Tibial nerve (tissue), 4 donors: ENCODE data around the gene SLC4A1AP. TPM values are rescaled to one million over a fixed set of nuclear protein-coding genes. Genes with fewer than 3 reads are reported as not detected.

Experiments
- DNase-seq, 2 donors: peaks; one replicate each; pipeline ENCODE4 v3.0.0-alpha.2; 2019; ENCODE audit warnings: low spot score in 2 of 2
- H3K27ac ChIP-seq, 4 donors: fragments of 200-600 bp; sonication (generic) in 3 of 4; one replicate each; pipeline ENCODE4 v1.5.1; 2017 to 2019; ENCODE audit warnings: mild to moderate bottlenecking in 1 of 4
- H3K27me3 ChIP-seq, 2 donors: fragments of 200-600 bp; sonication (generic) in 1 of 2; one replicate each; pipeline versions ENCODE4 v1.5.1 to v1.6.0; 2017 to 2019
- H3K36me3 ChIP-seq, 3 donors: fragments of 200-600 bp; sonication (generic); one replicate each; pipeline ENCODE4 v1.5.1; 2018 to 2019
- H3K4me1 ChIP-seq, 4 donors: fragments of 200-600 bp; sonication (generic) in 3 of 4; one replicate each; pipeline ENCODE4 v1.5.1; 2017 to 2019
- H3K4me3 ChIP-seq, 4 donors: fragments of 200-600 bp; sonication (generic) in 3 of 4; one replicate each; pipeline ENCODE4 v1.5.1; 2017 to 2019; ENCODE audit warnings: mild to moderate bottlenecking in 1 of 4, moderate library complexity in 1 of 4
- H3K9me3 ChIP-seq, 4 donors: fragments of 200-600 bp; sonication (generic) in 3 of 4; one replicate each; pipeline ENCODE4 v1.5.1; 2017 to 2019
- EP300 ChIP-seq, 2 donors: sonication (generic); formaldehyde crosslinking; IDR thresholded peaks; one replicate each; pipeline ENCODE4 v1.6.1; 2017; ENCODE audit warnings: antibody characterized with exemption in 2 of 2, mild to moderate bottlenecking in 1 of 2
- POLR2A ChIP-seq, 2 donors: fragments of 450-650 bp; IDR thresholded peaks; one replicate each; pipeline ENCODE4 v1.6.1; 2017; ENCODE audit warnings: antibody characterized with exemption in 2 of 2, mild to moderate bottlenecking in 2 of 2, moderate library complexity in 2 of 2
- whole genome bisulfite sequencing, 2 donors: methylation state at CpG; one replicate each; pipeline ENCODE4 v1.1.5; 2018; 5-methylcytosine and 5-hydroxymethylcytosine counted together
- total RNA-seq, 4 donors: library from RNA; depleted of rRNA; stranded (reverse); fragments of >200 nt; gene quantifications; one replicate each; pipeline ENCODE4 v1.1.0, GENCODE V29; 2016
- TF ChIP-seq, protein P1 (sequence below), 5 experiments: fragments of 200-600 bp in 3 of 5; fragments of 450-650 bp in 2 of 5; sonication (generic) in 3 of 5; IDR thresholded peaks; one replicate each; pipeline ENCODE4 v1.5.1; 2016 to 2019; ENCODE audit warnings: antibody characterized with exemption in 5 of 5, mild to moderate bottlenecking in 3 of 5, moderate library complexity in 2 of 5

SLC4A1AP gene
- total RNA-seq, 4 donors from 2014 or later = 22.9 to 31.2 (median 28.6) TPM

DNA sequence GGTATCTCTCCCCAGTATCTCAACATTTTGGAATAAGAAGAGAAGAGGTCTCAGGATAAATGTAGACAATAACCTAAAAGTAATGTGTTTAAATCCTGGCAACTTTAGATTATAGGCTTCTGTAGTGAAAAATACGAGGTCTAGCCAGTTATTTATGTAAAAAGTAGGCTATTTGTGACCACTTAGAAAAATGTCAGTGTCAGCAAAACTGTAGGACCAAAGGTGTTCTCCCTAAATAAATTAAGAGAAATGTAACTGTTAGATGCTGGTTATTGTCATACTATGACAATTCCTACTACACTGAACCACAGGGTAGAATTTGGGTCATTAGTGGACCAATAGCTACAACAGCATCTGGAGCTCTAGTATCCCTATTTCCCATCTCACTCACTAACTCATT, 2.3 kb upstream of the SLC4A1AP start:
- no peak overlapping the region for H3K4me3 ChIP-seq
- H3K36me3 ChIP-seq = peaks cover 0 to 56% (median 15%) of the 10 kb centered on the region in 3 donors
- no peak overlapping the region for H3K27ac ChIP-seq
- peaks cover 0 to 49% (median 23%) of the 10 kb centered on the region in 4 donors for H3K4me1 ChIP-seq
- 93 to 95% methylated on average over 1 of the region's 1 CpG for WGBS, 2 donors
- no peaks in the 10 kb centered on the region for H3K27me3 ChIP-seq
- H3K9me3 ChIP-seq = no peaks in the 10 kb centered on the region
- no peak for DNase-seq
- no peak for TF ChIP-seq POLR2A (IDR thresholded peaks at IDR 0.05)
- no peak for TF ChIP-seq EP300 (IDR thresholded peaks at IDR 0.05)
- TF ChIP-seq, protein P1, sequence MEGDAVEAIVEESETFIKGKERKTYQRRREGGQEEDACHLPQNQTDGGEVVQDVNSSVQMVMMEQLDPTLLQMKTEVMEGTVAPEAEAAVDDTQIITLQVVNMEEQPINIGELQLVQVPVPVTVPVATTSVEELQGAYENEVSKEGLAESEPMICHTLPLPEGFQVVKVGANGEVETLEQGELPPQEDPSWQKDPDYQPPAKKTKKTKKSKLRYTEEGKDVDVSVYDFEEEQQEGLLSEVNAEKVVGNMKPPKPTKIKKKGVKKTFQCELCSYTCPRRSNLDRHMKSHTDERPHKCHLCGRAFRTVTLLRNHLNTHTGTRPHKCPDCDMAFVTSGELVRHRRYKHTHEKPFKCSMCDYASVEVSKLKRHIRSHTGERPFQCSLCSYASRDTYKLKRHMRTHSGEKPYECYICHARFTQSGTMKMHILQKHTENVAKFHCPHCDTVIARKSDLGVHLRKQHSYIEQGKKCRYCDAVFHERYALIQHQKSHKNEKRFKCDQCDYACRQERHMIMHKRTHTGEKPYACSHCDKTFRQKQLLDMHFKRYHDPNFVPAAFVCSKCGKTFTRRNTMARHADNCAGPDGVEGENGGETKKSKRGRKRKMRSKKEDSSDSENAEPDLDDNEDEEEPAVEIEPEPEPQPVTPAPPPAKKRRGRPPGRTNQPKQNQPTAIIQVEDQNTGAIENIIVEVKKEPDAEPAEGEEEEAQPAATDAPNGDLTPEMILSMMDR (IDR thresholded peaks at IDR 0.05) = no peak

DNA sequence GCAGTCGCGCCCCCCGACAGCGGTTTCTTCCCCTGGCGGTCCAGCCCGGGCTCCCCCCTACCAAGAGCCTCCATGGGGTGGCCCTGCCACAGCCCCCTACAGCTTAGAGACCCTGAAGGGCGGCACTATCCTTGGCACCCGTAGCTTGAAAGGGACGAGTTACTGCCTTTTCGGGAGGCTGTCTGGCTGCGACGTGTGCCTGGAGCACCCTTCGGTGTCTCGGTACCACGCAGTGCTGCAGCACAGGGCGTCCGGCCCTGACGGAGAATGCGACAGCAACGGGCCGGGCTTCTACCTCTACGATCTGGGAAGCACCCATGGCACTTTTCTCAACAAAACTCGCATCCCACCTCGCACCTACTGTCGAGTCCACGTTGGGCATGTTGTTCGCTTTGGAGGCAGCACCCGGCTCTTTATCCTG, 475 bp downstream of the SLC4A1AP start:
- peaks cover 0 to 53% (median 17%) of the 10 kb centered on the region in 3 donors for H3K36me3 ChIP-seq
- peak overlapping the region; percentile 81 to 92 (median 88) for H3K27ac ChIP-seq
- H3K27me3 ChIP-seq = no peaks in the 10 kb centered on the region
- H3K9me3 ChIP-seq = no peaks in the 10 kb centered on the region
- H3K4me1 ChIP-seq = peaks cover 0 to 44% (median 22%) of the 10 kb centered on the region in 4 donors
- H3K4me3 ChIP-seq = peak overlapping the region; percentile 54 to 92 (median 79)
- TF ChIP-seq EP300 (IDR thresholded peaks at IDR 0.05) (no peak), POLR2A (IDR thresholded peaks at IDR 0.05) (no peak)
- TF ChIP-seq, protein P1 (IDR thresholded peaks at IDR 0.05) = no peak
- no peak for DNase-seq
- 4 to 5% methylated on average over 13 to 23 of the region's 28 CpGs for WGBS, 2 donors

DNA sequence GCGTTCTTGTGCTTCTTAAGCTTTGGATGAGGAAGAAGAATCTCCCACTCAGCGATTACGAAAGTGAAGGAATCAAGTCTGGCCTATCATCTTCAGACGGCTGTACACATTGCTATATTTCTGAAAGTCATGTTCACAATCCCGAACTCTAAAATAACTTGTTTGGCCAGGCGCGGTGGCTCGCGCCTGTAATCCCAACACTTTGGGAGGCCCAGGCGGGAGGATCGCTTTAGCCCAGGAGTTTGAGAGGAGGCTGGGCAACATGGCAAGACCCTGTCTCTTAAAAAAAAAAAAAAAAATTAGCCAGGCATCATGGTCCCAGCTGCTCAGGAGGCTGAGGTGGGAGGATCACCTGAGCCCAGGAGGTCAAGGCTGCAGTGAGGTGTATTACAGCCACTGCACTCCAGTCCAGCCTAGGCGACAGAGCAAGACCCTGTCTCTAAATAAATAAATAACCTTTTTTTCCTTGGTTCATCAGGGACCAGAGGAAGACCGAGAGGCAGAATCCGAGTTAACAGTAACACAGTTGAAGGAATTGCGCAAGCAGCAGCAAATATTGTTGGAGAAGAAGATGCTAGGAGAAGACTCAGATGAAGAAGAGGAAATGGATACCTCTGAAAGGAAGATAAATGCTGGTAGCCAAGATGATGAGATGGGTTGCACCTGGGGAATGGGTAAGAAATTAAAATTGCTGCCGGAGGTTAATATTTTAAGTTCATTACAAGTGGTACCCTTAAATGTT, 1.1 kb downstream of the SLC4A1AP start:
- H3K4me1 ChIP-seq = peaks cover 0 to 42% (median 22%) of the 10 kb centered on the region in 4 donors
- H3K36me3 ChIP-seq = peaks cover 0 to 53% (median 17%) of the 10 kb centered on the region in 3 donors
- TF ChIP-seq POLR2A (IDR thresholded peaks at IDR 0.05) (no peak), EP300 (IDR thresholded peaks at IDR 0.05) (no peak)
- TF ChIP-seq, protein P1 (IDR thresholded peaks at IDR 0.05) = no peak
- peak overlapping the region; percentile 54 to 92 (median 79) for H3K4me3 ChIP-seq
- H3K27me3 ChIP-seq = no peaks in the 10 kb centered on the region
- DNase-seq = no peak
- H3K9me3 ChIP-seq = no peaks in the 10 kb centered on the region
- no peak overlapping the region for H3K27ac ChIP-seq
- 84 to 88% methylated on average over 16 of the region's 16 CpGs for WGBS, 2 donors

DNA sequence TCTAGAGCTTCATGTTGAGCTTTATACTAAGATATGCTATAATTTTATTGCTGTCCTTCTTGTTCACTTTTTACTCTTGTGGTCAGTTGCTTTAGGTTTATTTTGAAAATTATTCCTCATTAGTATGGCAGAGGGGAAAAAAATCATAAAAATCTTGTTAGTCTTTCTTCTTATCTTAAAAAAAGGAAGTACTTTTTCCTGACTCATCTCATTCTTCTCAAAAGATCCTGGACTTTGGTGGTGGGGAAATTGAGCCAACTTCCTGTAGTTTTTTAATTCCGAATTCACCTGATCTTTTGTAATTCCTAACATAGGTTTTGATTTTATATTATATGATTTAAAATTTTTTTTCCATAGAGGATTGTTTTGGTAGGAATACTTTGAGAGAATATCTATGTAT, 3.8 kb downstream of the SLC4A1AP start:
- no peak for DNase-seq
- no peaks in the 10 kb centered on the region for H3K9me3 ChIP-seq
- no peak overlapping the region for H3K4me3 ChIP-seq
- 79% methylated on average over 1 of the region's 1 CpG for WGBS, 2 donors
- no peaks in the 10 kb centered on the region for H3K27me3 ChIP-seq
- peaks cover 0 to 55% (median 11%) of the 10 kb centered on the region in 3 donors for H3K36me3 ChIP-seq
- TF ChIP-seq EP300 (IDR thresholded peaks at IDR 0.05) (no peak), POLR2A (IDR thresholded peaks at IDR 0.05) (no peak)
- TF ChIP-seq, protein P1 (IDR thresholded peaks at IDR 0.05) = no peak
- no peak overlapping the region for H3K27ac ChIP-seq
- peaks cover 0 to 33% (median 16%) of the 10 kb centered on the region in 4 donors for H3K4me1 ChIP-seq

DNA sequence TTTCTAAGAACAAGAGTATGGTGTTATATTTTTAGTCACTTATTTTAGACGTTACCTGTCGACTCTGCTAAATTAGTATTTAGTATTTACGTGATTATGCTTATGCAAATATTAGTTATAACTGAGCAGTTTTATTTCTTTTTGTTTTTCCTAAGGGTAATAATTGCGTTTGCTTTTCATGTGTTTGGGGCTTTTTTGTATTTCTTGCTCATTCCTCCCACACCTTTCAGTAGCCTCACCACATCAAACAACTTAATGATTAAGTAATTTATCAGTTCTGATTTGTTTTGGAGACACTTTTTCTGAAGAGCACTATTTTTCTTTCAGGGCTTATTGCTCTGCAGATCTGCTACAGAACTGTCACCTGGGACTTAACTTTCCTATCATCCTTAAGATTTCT, 7.5 kb downstream of the SLC4A1AP start:
- WGBS, 2 donors = 91 to 94% methylated on average over 4 of the region's 4 CpGs
- H3K36me3 ChIP-seq = peaks cover 0 to 89% (median 17%) of the 10 kb centered on the region in 3 donors
- H3K9me3 ChIP-seq = no peaks in the 10 kb centered on the region
- H3K4me3 ChIP-seq = no peak overlapping the region
- H3K27ac ChIP-seq = no peak overlapping the region
- TF ChIP-seq EP300 (IDR thresholded peaks at IDR 0.05) (no peak), POLR2A (IDR thresholded peaks at IDR 0.05) (no peak)
- TF ChIP-seq, protein P1 (IDR thresholded peaks at IDR 0.05) = no peak
- no peak for DNase-seq
- H3K4me1 ChIP-seq = peaks cover 0 to 6% (median 0%) of the 10 kb centered on the region in 4 donors
- H3K27me3 ChIP-seq = no peaks in the 10 kb centered on the region
